Sigmoid colon (tissue), 7 donors: Measurements from ENCODE around the gene IYD. TPM values are rescaled to one million over a fixed set of nuclear protein-coding genes. Genes with fewer than 3 reads are reported as not detected.

Source experiments
- DNase-seq: peaks from one replicate; pipeline ENCODE4 v3.0.0-alpha.2; 2019
- H3K27ac ChIP-seq, 4 donors: fragments of 200-600 bp; sonication (generic); one replicate each; pipeline ENCODE4 v1.5.1; 2016 to 2019; ENCODE audit warnings: mild to moderate bottlenecking in 1 of 4
- H3K27me3 ChIP-seq, 3 donors: fragments of 200-600 bp; sonication (generic); one replicate each; pipeline ENCODE4 v1.5.1; 2019; ENCODE audit warnings: mild to moderate bottlenecking in 1 of 3
- H3K36me3 ChIP-seq, 4 donors: fragments of 200-600 bp; sonication (generic); one replicate each; pipeline ENCODE4 v1.5.1; 2016 to 2019
- H3K4me1 ChIP-seq, 4 donors: fragments of 200-600 bp; sonication (generic); one replicate each; pipeline ENCODE4 v1.5.1; 2017 to 2019
- H3K4me3 ChIP-seq, 4 donors: fragments of 200-600 bp; sonication (generic); one replicate each; pipeline ENCODE4 v1.5.1; 2017 to 2019; ENCODE audit warnings: mild to moderate bottlenecking in 2 of 4, moderate library complexity in 1 of 4
- H3K9me3 ChIP-seq, 4 donors: fragments of 200-600 bp in 3 of 4; sonication (generic) in 3 of 4; one replicate each; pipeline versions ENCODE4 v1.5.1 to v1.6.1; 2013 to 2019
- EP300 ChIP-seq, 4 donors: sonication (generic); formaldehyde crosslinking; IDR thresholded peaks; one replicate each; pipeline ENCODE4 v1.6.1; 2017; ENCODE audit warnings: antibody characterized with exemption in 4 of 4
- POLR2A ChIP-seq, 2 donors: fragments of 450-650 bp; IDR thresholded peaks; one replicate each; pipeline ENCODE4 v1.6.1; 2016; ENCODE audit warnings: antibody characterized with exemption in 2 of 2, mild to moderate bottlenecking in 2 of 2, moderate library complexity in 2 of 2
- POLR2AphosphoS5 ChIP-seq, 4 donors: sonication (generic); formaldehyde crosslinking; IDR thresholded peaks; one replicate each; pipeline ENCODE4 v1.6.1; 2017; ENCODE audit warnings: antibody characterized with exemption in 4 of 4
- WGBS, 2 donors: extraction: QIAGEN DNeasy Blood & Tissue Kit; methylation state at CpG; one replicate each; pipeline ENCODE4 v1.1.7; 2013; 5-methylcytosine and 5-hydroxymethylcytosine counted together
- intact Hi-C: fragments of 100-400 bp; cut with DNase I; formaldehyde crosslinking; loops from one replicate; pipeline ENCODE4 v1.15.1; 2023
- polyA plus RNA-seq, 3 donors: library from polyadenylated mRNA; stranded (reverse); fragments of 200-250 nt; gene quantifications; one replicate each; pipeline ENCODE4 v1.2.3, GENCODE V29; 2013
- total RNA-seq, 4 donors: library from RNA; depleted of rRNA; stranded (reverse); fragments of >200 nt; gene quantifications; one replicate each; pipeline ENCODE4 v1.1.0, GENCODE V29; 2016
- TF ChIP-seq, protein P1 (sequence below), 4 experiments: fragments of 450-650 bp in 3 of 4; fragments of 200-600 bp in 1 of 4; IDR thresholded peaks; one replicate each; pipeline ENCODE4 v1.5.1; 2016 to 2019; ENCODE audit warnings: antibody characterized with exemption in 4 of 4, mild to moderate bottlenecking in 3 of 4, moderate library complexity in 2 of 4
- donor health status: healthy with polysubstance abuse.
- donor health status: Bipolar disorder and iron deficiency.
- donor health status: healthy.

Gene IYD
- total and polyA plus RNA-seq, 7 donors: under 0.01 to 2.4 (median 2.3) TPM; not detected in 3

DNA sequence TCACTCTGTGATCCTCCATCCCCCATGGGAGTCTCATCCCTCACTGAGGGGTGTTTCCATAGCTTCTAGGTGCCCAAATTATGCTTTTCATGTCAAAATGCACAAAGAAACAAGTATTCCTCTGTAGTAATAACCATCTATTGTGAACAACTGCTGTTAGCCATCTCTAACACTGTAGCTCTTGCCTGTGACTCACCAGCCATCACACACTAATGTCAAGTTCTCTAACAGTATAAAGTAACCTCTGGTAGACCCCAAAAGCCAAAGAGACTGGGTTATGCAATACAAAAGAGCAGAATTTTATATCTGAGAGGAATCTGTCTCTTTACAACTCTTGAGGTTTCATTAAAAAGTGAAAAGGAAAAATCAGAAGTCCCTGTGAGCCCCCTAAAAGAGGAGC, 25.4 kb upstream of the IYD start:
- intact Hi-C loops: no loop called here
- Histone ChIP-seq H3K4me1 (no peaks in the 10 kb centered on the region), H3K27ac (no peak overlapping the region), H3K27me3 (no peaks in the 10 kb centered on the region), H3K9me3 (no peaks in the 10 kb centered on the region), H3K36me3 (no peaks in the 10 kb centered on the region), H3K4me3 (no peak overlapping the region)
- no peak for DNase-seq
- no peak for TF ChIP-seq POLR2A (IDR thresholded peaks at IDR 0.05)
- no peak for TF ChIP-seq POLR2AphosphoS5 (IDR thresholded peaks at IDR 0.05)
- no peak for TF ChIP-seq EP300 (IDR thresholded peaks at IDR 0.05)
- TF ChIP-seq, protein P1, sequence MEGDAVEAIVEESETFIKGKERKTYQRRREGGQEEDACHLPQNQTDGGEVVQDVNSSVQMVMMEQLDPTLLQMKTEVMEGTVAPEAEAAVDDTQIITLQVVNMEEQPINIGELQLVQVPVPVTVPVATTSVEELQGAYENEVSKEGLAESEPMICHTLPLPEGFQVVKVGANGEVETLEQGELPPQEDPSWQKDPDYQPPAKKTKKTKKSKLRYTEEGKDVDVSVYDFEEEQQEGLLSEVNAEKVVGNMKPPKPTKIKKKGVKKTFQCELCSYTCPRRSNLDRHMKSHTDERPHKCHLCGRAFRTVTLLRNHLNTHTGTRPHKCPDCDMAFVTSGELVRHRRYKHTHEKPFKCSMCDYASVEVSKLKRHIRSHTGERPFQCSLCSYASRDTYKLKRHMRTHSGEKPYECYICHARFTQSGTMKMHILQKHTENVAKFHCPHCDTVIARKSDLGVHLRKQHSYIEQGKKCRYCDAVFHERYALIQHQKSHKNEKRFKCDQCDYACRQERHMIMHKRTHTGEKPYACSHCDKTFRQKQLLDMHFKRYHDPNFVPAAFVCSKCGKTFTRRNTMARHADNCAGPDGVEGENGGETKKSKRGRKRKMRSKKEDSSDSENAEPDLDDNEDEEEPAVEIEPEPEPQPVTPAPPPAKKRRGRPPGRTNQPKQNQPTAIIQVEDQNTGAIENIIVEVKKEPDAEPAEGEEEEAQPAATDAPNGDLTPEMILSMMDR (IDR thresholded peaks at IDR 0.05): no peak

DNA sequence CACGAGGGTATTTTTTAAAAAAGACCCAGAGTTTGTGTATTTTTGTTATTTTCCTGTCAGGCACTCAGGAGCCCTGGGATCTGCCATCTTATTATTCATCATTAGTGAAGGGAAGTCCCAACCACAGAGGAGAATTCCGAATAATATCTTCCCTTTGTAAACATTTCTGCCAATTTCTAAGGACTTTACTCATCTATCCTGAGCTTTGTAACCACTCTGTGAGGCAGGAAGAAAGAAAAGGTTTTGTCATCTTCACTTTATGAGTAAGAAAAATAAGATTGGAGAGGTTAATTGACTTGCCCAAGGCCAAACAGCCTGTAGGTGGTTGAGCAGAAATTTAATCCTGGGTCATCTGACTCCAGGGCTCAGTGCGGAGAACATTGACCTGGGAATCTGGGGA, 23.0 kb upstream of the IYD start:
- DNase-seq: no peak
- H3K36me3 ChIP-seq: no peaks in the 10 kb centered on the region
- no peak overlapping the region for H3K27ac ChIP-seq
- 63 to 66% methylated on average over 3 of the region's 3 CpGs for WGBS, 2 donors
- TF ChIP-seq EP300 (IDR thresholded peaks at IDR 0.05) (no peak), POLR2A (IDR thresholded peaks at IDR 0.05) (no peak), POLR2AphosphoS5 (IDR thresholded peaks at IDR 0.05) (no peak)
- TF ChIP-seq, protein P1 (IDR thresholded peaks at IDR 0.05): no peak
- no peaks in the 10 kb centered on the region for H3K9me3 ChIP-seq
- no peak overlapping the region for H3K4me3 ChIP-seq
- intact Hi-C loops: no loop called here
- H3K27me3 ChIP-seq: no peaks in the 10 kb centered on the region
- no peaks in the 10 kb centered on the region for H3K4me1 ChIP-seq

DNA sequence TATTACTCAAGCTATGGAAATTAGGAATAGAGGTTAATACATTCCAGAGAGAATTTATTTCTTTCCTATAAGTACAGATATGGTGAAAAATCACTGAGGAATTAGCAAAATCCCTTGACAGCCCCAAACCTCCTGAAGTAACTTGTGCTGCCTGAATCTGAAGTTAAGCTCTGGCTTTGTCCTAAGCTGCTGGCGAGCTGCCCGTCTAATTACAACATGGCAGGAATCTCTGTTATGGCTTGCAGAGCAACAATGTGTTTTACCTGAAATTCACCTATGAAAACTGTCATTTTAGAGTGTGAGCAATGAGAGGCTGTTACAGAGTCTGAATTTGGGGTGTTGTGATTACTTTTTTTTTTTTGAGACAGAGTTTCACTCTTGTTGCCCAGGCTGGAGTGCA, 22.5 kb upstream of the IYD start:
- TF ChIP-seq, protein P1 (IDR thresholded peaks at IDR 0.05): no peak
- TF ChIP-seq POLR2A (IDR thresholded peaks at IDR 0.05) (no peak), POLR2AphosphoS5 (IDR thresholded peaks at IDR 0.05) (no peak), EP300 (IDR thresholded peaks at IDR 0.05) (no peak)
- Histone ChIP-seq H3K9me3 (no peaks in the 10 kb centered on the region), H3K36me3 (no peaks in the 10 kb centered on the region), H3K27ac (no peak overlapping the region), H3K4me1 (no peaks in the 10 kb centered on the region), H3K27me3 (no peaks in the 10 kb centered on the region), H3K4me3 (no peak overlapping the region)
- WGBS, 2 donors: 79 to 93% methylated on average over 2 of the region's 2 CpGs
- no peak for DNase-seq
- intact Hi-C loops: no loop called here

DNA sequence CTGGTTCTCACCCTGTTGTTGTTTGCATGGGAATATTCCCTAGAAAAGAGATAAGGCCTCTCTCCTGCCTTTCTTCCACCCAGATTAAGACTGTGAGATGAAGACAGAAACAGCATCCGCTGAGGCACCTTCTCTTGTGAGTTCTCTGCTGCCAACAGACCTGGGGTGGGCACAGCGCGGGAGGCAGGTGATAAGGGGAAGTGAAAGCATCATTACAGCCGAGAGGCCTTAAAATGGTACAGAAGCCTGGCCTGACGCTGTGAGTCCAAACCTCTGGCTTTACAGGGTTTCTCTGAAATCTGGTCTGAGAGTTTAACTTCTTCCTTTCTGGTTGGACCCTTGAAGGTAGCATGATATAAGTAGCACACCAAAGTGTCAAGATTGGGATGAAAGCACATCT, 21.0 kb upstream of the IYD start:
- no peaks in the 10 kb centered on the region for H3K9me3 ChIP-seq
- no peaks in the 10 kb centered on the region for H3K27me3 ChIP-seq
- no peak overlapping the region for H3K27ac ChIP-seq
- intact Hi-C loops: no loop called here
- WGBS, 2 donors: 73 to 95% methylated on average over 5 of the region's 5 CpGs
- H3K36me3 ChIP-seq: no peaks in the 10 kb centered on the region
- no peak for DNase-seq
- H3K4me3 ChIP-seq: no peak overlapping the region
- TF ChIP-seq POLR2AphosphoS5 (IDR thresholded peaks at IDR 0.05): no peak
- no peaks in the 10 kb centered on the region for H3K4me1 ChIP-seq

DNA sequence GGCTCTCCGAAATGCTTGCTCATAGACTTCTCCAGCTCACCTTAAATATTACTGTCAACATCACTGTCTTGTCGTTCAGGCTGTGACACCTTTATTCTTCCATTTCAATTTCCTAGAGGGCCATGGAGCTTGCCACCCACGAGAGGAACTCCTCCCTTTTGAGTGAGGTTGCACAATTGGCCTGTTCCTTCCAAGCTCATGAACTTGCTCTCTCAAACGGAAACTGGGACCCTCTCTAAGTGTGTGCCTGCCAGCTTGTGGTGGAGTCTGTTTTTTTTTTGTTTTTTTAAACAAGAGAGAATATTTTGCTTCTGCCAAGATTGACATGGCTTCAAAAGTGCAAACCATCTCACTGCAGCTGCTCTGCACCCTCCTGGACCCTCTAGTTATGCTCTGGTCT, 19.3 kb upstream of the IYD start:
- no peaks in the 10 kb centered on the region for H3K36me3 ChIP-seq
- no peaks in the 10 kb centered on the region for H3K4me1 ChIP-seq
- H3K9me3 ChIP-seq: no peaks in the 10 kb centered on the region
- no peak overlapping the region for H3K27ac ChIP-seq
- 63 to 75% methylated on average over 4 of the region's 4 CpGs for WGBS, 2 donors
- no peak for TF ChIP-seq POLR2A (IDR thresholded peaks at IDR 0.05)
- no peak for TF ChIP-seq POLR2AphosphoS5 (IDR thresholded peaks at IDR 0.05)
- TF ChIP-seq EP300 (IDR thresholded peaks at IDR 0.05): no peak
- TF ChIP-seq, protein P1 (IDR thresholded peaks at IDR 0.05): no peak
- intact Hi-C loops: no loop called here
- H3K4me3 ChIP-seq: no peak overlapping the region
- H3K27me3 ChIP-seq: no peaks in the 10 kb centered on the region
- DNase-seq: no peak
